H4 (cell line): ENCODE results near the gene CALM3. TPM values are rescaled to one million over a fixed set of nuclear protein-coding genes. Genes with fewer than 3 reads are reported as not detected.
A peak's percentile ranks its signal among the peaks of the same experiment; 100 is the strongest.
"Not testable (repeated sequence)": the region's sequence is repeated elsewhere in the genome, so short reads cannot be mapped to it uniquely, and the experiment has no call there.

Experiments used
- DNase-seq: peaks from one replicate; pipeline ENCODE4 v3.0.0-alpha.2; 2015; ENCODE audit warnings: low spot score
- total RNA-seq: library from RNA; depleted of rRNA; stranded (reverse); fragments of >200 nt; shearing (Covaris generic); gene quantifications from 2 replicates; pipeline ENCODE4 v1.2.3, GENCODE V29; 2014; rRNA removed

CALM3 gene
- total RNA-seq: 166 TPM in 2 replicates

GRCh38 chr19:46601318-46602224 lies at the start of gene CALM3:
Gene CALM3 (plus strand): TSS chr19:46601330. CDS start chr19:46601435, 105 bp downstream.
- no peak for DNase-seq

DNA sequence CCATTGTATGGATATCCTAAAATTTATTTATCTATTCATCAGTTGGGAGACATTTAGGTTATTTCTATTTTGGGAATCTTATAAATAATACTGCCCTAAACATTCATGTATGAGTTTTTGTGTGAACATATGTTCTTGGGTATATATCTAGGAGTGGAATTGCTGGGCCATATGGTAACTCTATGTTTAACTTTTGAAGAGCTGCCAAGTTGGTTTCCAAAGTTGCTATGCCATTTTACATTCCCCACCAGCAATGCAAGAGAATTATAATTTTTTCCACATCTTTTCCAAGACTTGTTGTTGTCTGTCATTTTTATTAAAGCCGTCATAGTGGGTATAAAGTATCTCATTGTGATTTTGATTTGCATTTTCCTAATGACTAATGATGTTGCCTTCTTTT lies 48.2 kb upstream of the CALM3 start:
- no peak for DNase-seq

DNA sequence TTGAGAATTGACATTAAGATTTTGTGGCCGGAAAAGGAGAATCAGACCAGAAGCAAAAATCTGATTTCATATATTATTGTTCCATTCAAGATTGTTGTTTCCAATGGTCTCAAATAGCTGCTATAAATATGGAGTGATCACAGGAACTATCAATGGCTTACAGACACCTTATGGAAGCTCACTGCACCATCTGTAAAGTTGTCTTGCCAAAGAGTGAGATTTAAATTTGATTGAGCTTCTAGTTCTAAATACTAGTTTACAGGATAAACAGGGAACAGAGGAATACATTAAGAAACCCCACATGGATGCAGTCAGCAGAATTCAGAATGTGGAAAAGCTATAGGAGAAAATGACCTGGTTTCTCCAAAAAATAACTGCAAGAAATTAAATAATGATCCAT lies 47.0 kb upstream of the CALM3 start:
- no peak for DNase-seq

DNA sequence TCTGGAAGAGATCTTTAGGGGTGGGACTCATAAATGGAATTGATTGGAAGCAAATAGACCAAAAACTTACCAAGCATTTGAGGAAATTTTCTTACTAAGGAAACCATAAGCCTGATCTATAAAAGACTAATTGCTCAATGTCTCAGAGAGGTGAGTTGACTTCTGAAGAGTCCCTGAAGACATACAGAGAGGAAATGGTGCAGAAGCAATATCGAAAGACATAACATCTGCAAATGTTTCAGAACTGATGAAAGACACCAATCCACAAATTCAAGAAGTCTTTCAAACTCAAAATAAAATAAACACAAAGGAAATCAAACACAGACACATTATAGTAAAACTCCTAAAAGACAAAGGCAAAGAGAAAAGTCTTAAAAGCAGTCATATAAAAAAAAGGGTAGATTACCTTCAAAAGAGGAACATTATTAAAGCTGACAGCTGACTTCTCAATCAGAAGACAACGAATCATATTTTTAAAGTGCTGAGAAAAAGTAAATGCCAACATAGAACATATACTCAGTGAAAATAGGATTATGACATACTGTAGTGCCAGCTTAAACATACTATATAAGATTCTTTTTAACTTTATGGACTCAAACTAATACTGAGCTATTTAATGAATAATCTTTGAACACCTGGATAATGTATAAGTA lies 45.4 kb upstream of the CALM3 start:
- DNase-seq: no peak

DNA sequence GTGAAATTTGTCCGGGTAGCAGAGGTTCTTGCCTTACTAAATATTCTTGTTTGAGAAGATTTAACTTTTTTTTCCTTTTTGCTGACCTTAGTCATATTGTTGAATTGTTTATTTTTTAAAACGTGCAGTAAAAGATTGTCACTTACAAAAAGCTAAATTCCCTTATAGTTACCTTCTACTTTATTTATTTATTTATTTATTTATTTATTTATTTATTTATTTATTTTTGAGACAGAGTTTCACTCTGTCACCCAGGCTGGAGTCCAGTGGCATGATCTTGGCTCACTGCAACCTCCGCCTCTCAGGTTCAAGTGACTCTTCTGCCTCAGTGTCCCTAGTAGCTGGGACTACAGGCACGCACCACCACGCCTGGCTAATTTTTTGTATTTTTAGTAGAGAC lies 44.7 kb upstream of the CALM3 start:
- not testable (repeated sequence) for DNase-seq

DNA sequence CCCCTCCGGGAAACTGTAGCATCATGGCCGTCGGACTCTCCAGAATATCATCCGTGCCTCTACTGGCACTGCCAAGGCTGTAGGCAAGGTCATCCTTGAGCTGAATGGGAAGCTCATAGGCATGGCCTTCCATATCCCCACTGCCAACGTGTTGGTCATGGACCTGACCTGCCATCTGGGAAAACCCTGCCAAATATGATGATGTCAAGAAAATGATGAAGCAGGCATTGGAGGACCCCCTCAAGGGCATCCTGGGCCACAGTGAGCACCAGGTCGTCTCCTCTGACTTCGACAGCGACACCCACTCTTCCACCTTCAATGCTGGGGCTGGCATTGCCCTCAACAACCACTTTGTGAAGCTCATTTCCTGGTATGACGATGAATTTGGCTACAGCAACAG lies 41.9 kb upstream of the CALM3 start:
- DNase-seq: no peak

DNA sequence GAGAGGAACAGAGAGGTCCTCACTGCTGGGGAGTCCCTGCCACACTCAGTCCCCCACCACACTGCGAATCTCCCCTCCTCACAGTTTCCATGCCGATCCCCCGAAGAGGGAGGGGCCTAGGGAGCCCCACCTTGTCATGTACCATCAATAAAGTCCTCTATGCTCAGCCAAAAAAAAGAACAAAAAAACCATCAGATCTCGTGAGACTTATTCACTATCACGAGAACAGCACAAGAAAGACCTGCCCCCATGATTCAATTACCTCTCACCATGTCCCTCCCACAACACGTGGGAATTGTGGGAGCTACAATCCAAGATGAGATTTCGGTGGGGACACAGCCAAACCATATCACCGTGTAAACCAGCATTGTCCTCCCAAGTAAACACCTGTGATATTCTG lies 41.5 kb upstream of the CALM3 start:
- DNase-seq: not testable (repeated sequence)

DNA sequence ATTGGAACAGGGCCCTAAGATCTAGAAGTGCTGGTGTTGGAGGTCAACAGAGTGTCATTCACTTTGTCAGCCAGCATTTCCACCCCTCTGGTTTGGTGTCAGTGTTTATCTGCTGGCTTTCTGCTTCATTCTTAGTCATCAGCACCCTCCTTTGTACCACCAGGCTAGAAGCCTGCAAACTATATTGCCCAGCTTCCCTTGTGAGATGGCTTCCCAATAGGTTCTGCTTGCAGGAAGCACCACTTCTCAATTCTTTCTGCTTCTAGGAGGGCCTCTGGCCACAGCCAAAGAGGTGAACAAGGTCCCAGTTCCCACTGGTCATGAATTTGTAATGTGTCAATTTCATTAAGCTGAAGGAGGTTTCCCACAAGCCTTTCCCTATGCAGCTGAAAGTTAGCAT lies 36.4 kb upstream of the CALM3 start:
- no peak for DNase-seq

GRCh38 chr19:46571495-46571894 lies 29.6 kb upstream of the CALM3 start:
- peak; percentile 74 for DNase-seq

DNA sequence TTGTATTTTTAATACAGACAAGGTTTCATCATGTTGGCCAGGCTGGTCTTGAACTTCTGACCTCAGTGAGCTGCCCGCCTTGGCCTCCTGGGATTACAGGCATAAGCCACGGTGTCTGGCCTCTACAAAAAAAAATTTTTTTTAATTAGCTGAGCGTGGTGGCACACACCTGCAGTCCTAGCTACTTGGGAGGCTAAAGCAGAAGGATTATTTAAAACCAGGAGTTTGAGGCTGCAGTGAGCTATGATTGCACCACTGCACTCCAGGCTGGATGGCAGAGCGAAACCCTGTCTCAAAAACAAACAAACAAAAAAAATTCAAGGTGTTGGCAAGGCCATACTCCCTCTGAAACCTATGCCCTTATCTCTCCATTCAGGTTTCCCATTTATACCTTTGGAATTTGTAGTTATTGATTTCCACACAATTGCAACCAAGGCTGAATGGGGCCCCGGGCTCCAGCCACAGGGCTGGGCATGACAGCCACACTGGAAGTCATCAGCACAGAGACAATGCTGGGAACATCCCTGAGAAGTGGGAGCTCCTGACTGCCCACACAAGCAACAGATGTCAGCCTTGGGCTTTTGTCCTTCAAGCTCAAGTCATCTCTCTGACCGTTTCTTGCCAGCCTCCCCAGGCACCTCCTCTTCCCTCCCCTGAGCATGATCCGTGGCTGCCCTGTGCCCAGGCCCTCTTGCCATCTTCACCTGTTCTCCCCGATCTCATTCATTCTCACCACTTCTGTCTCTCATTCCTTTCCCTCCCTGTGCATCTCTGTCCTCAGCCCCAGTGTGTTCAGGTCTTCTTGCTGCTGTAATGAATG lies 27.2 kb upstream of the CALM3 start:
- DNase-seq: no peak

- no peak for DNase-seq
Observed at GRCh38 chr19:46574533-46574932, 26.6 kb upstream of the CALM3 start.

DNA sequence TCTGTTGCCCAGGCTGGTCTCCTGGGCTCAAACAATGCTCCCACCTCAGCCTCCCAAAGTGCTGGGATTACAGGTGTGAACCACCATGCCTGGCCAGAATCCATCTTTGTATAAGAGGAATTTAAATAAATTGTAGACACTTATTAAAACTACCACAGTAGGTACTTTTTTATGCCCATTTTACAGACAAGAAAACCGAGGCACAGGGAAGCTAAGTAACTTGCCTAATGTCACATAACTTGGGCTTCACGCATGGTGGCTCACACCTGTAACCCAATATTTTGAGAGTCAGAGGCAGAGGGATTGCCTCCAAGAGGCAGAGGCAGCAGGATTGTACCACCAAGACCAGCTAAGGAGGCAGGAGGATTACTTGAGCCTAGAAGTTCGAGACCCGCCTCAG lies 22.7 kb upstream of the CALM3 start:
- DNase-seq: no peak

- DNase-seq: no peak
Observed at GRCh38 chr19:46579361-46579879, 21.7 kb upstream of the CALM3 start.

DNA sequence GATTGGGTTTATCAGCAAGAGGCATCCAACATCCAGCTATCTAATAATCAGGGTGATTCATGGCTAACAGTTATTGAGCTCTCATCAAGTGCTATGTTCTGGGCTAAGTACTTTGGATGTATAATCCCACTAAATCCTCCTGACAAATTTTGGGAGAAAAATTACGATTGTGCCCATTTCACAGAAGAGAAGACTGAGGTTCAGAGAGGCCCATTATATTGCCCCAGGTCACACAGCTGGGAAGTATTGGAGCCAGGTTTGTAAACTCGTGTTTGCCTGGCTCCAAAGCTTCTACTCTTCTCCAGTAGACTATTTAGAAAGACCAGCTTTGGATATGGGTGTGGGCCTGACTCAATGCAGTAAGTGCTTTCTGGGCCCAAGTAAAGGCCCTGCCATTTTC lies 20.9 kb upstream of the CALM3 start:
- no peak for DNase-seq

DNA sequence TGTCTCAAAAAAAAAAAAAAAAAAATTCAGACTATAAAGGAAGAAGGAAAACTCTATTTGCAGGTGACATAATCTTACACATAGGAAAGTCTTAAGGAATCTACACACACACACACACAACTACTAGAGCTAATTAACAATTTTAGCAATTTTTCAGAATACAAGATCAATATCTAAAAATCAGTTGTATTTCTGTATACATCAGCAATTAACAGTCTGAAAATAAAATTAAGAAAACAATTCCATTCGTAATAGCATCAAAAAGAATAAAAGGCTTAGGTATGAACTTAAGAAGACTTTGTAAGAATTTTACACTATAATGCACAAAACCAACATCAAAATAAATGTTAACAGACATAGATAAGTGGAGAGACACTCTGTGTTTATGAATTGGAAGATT lies 15.6 kb upstream of the CALM3 start:
- DNase-seq: no peak

DNA sequence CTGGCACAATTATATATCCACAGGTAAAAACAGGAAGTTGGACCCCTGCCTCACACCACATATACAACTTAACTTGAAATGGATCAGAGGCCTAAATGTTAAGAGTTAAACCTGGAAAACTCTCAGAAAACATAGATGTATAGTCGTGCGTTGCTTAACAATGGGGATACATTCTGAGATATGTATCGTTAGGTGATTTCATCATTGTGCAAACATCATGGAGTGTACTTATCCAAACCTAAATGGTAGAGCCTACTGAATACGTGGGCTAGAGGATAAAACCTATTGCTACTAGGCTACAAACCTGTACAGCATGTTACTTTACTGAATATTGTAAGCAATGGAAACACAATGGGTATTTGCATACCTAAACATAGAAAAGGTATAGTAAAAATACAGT lies 14.8 kb upstream of the CALM3 start:
- DNase-seq: no peak

GRCh38 chr19:46587861-46588260 lies 13.3 kb upstream of the CALM3 start:
- DNase-seq: no peak

DNA sequence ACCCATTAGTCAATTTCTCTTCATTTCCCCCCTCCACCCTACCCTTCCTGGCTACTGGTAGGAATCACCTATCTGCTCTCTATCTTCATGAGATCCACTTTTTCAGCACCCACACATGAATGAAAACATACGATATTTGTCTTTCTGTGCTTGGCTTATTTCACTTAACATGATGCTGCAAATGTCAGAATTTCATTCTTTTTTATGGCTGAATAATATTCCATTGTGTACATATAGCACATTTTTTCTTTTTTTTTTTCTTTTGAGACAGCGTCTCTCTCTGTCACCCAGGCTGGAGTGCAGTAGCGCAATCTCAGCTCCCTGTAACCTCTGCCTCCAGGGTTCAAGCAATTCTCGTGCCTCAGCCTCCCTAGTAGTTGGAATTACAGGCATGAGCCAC lies 9.9 kb upstream of the CALM3 start:
- DNase-seq: no peak

DNA sequence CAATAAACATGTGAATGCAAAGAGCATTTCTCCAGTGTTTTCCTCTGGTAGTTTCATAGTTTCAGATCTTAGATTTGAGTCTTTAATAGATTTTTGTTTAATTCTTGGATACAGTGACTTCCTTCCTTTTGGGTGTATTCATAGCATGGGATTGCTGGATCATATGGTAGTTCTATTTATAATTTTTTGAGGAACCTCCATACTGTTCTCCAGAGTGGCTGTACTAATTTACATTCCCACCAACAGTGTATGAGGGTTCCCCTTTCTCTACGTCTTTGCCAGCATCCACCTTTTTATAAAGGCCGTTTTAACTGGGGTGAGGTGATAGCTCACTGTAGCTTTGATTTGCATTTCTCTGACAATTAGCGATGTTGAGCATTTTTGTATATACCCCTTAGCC lies 9.3 kb upstream of the CALM3 start:
- no peak for DNase-seq

GRCh38 chr19:46596008-46596407 lies 5.1 kb upstream of the CALM3 start:
- DNase-seq: no peak

- DNase-seq: no peak
Observed at GRCh38 chr19:46598372-46598917, 2.7 kb upstream of the CALM3 start.
